ENCODE results near the gene RPL6. TPM values are rescaled to one million over a fixed set of nuclear protein-coding genes. Genes with fewer than 3 reads are reported as not detected.
"Not testable (repeated sequence)": the region's sequence is repeated elsewhere in the genome, so short reads cannot be mapped to it uniquely, and the experiment has no call there.

Gene RPL6
- total and polyA plus RNA-seq, 4 donors, result 182 to 610 (median 522) TPM

GRCh38 chr12:112439769-112440168 is 30.4 kb upstream of the RPL6 start:
- no peak for TF ChIP-seq HNF4A (conservative IDR thresholded peaks at IDR 0.05)
- no peaks in the 10 kb centered on the region for H3K27me3 ChIP-seq (ENCODE audit: control insufficient read depth in 4 of 4, insufficient read depth in 4 of 4, low read length in 3 of 4)
- H3K9ac ChIP-seq (ENCODE audit: low read depth in 1 of 2, low read length in 2 of 2), result no peak overlapping the region
- no peaks in the 10 kb centered on the region for H3K9me3 ChIP-seq (ENCODE audit: control insufficient read depth in 4 of 4, low read length in 3 of 4)
- H3K36me3 ChIP-seq (ENCODE audit: control insufficient read depth in 4 of 4, insufficient read depth in 3 of 4, low read depth in 1 of 4, low read length in 3 of 4), result peaks cover 0 to 2% (median 0%) of the 10 kb centered on the region in 4 donors
- H3K4me1 ChIP-seq (ENCODE audit: control insufficient read depth in 4 of 4, insufficient read depth in 4 of 4, low read length in 3 of 4), result no peaks in the 10 kb centered on the region
- H3K27ac ChIP-seq (ENCODE audit: low read depth in 1 of 2, low read length in 2 of 2), result no peak overlapping the region
- no peak overlapping the region for H3K4me3 ChIP-seq (ENCODE audit: low read depth in 1 of 3, low read length in 3 of 3)
- DNase-seq (ENCODE audit: low spot score), result no peak

GRCh38 chr12:112438645-112439044 is 29.2 kb upstream of the RPL6 start:
- H3K4me3 ChIP-seq (ENCODE audit: low read depth in 1 of 3, low read length in 3 of 3); DNase-seq (ENCODE audit: low spot score); H3K27me3 ChIP-seq (ENCODE audit: control insufficient read depth in 4 of 4, insufficient read depth in 4 of 4, low read length in 3 of 4); H3K4me1 ChIP-seq (ENCODE audit: control insufficient read depth in 4 of 4, insufficient read depth in 4 of 4, low read length in 3 of 4); H3K36me3 ChIP-seq (ENCODE audit: control insufficient read depth in 4 of 4, insufficient read depth in 3 of 4, low read depth in 1 of 4, low read length in 3 of 4); H3K9ac ChIP-seq (ENCODE audit: low read depth in 1 of 2, low read length in 2 of 2); H3K9me3 ChIP-seq (ENCODE audit: control insufficient read depth in 4 of 4, low read length in 3 of 4); H3K27ac ChIP-seq (ENCODE audit: low read depth in 1 of 2, low read length in 2 of 2): not testable (repeated sequence)
- WGBS, result 100% methylated on average over 1 of the region's 1 CpG

GRCh38 chr12:112433551-112433950 is 24.1 kb upstream of the RPL6 start:
- H3K4me3 ChIP-seq (ENCODE audit: low read depth in 1 of 3, low read length in 3 of 3), result no peak overlapping the region
- no peaks in the 10 kb centered on the region for H3K27me3 ChIP-seq (ENCODE audit: control insufficient read depth in 4 of 4, insufficient read depth in 4 of 4, low read length in 3 of 4)
- DNase-seq (ENCODE audit: low spot score), result no peak
- H3K9ac ChIP-seq (ENCODE audit: low read depth in 1 of 2, low read length in 2 of 2), result no peak overlapping the region
- H3K27ac ChIP-seq (ENCODE audit: low read depth in 1 of 2, low read length in 2 of 2), result no peak overlapping the region
- WGBS, result 98% methylated on average over 2 of the region's 2 CpGs
- peaks cover 0 to 2% (median 0%) of the 10 kb centered on the region in 4 donors for H3K36me3 ChIP-seq (ENCODE audit: control insufficient read depth in 4 of 4, insufficient read depth in 3 of 4, low read depth in 1 of 4, low read length in 3 of 4)
- TF ChIP-seq ZBTB33 (IDR thresholded peaks at IDR 0.05), result no peak
- TF ChIP-seq TAF1 (conservative IDR thresholded peaks at IDR 0.05), result no peak
- no peak for TF ChIP-seq HNF4A (conservative IDR thresholded peaks at IDR 0.05)
- TF ChIP-seq SP1 (IDR thresholded peaks at IDR 0.05), result no peak
- no peak for TF ChIP-seq ATF3 (IDR thresholded peaks at IDR 0.05)
- TF ChIP-seq YY1 (IDR thresholded peaks at IDR 0.05), result no peak
- TF ChIP-seq GABPA (IDR thresholded peaks at IDR 0.05 in 1 of 2, conservative IDR thresholded peaks at IDR 0.05 in 1 of 2), result no peak
- TF ChIP-seq CTCF (IDR thresholded peaks at IDR 0.05; ENCODE audit: low read depth, low read length, missing input control), result no peak
- no peak for TF ChIP-seq RAD21 (IDR thresholded peaks at IDR 0.05)
- no peak for TF ChIP-seq FOXA2 (IDR thresholded peaks at IDR 0.05)
- no peak for TF ChIP-seq REST (IDR thresholded peaks at IDR 0.05)
- TF ChIP-seq HNF4G (IDR thresholded peaks at IDR 0.05), result no peak
- TF ChIP-seq FOXA1 (IDR thresholded peaks at IDR 0.05), result no peak
- TF ChIP-seq RXRA (IDR thresholded peaks at IDR 0.05), result no peak
- TF ChIP-seq MAX (IDR thresholded peaks at IDR 0.05), result no peak
- no peak for TF ChIP-seq NR2F2 (IDR thresholded peaks at IDR 0.05)
- TF ChIP-seq EGR1 (IDR thresholded peaks at IDR 0.05; ENCODE audit: low read depth in 2 of 2), result no peak
- TF ChIP-seq JUND (IDR thresholded peaks at IDR 0.05), result no peak
- no peaks in the 10 kb centered on the region for H3K9me3 ChIP-seq (ENCODE audit: control insufficient read depth in 4 of 4, low read length in 3 of 4)
- no peaks in the 10 kb centered on the region for H3K4me1 ChIP-seq (ENCODE audit: control insufficient read depth in 4 of 4, insufficient read depth in 4 of 4, low read length in 3 of 4)
